GM23338 (cell line): ENCODE results near the gene OR2L2. TPM values are rescaled to one million over a fixed set of nuclear protein-coding genes. Genes with fewer than 3 reads are reported as not detected.

Experiments used
- ATAC-seq: fragments of 200-7000 bp; cut with Tn5 transposase; 3 replicates; pipeline ENCODE4 v1.9.1; 2020
- DNase-seq: peaks from one replicate; pipeline ENCODE4 v3.0.0-alpha.2; 2015; ENCODE audit warnings: low spot score
- H2AFZ ChIP-seq: fragments of 200-600 bp; sonication (generic); 2 replicates; pipeline ENCODE4 v1.8.0; 2016; ENCODE audit warnings: antibody characterized with exemption, mild to moderate bottlenecking, moderate library complexity
- H3F3A ChIP-seq: fragments of 200-600 bp; sonication (generic); replicated peaks from 2 replicates; pipeline ENCODE4 v1.8.0; 2017; ENCODE audit warnings: antibody characterized with exemption, mixed run types, low read depth
- H3K27ac ChIP-seq: fragments of 200-600 bp; sonication (generic); 2 replicates; pipeline ENCODE4 v1.6.1; 2016; ENCODE audit warnings: low read depth
- H3K27me3 ChIP-seq: fragments of 200-600 bp; sonication (generic); 2 replicates; pipeline ENCODE4 v1.8.0; 2016; ENCODE audit warnings: mild to moderate bottlenecking, mixed run types, moderate library complexity; ENCODE audit not compliant: insufficient read depth
- H3K36me3 ChIP-seq: fragments of 200-600 bp; sonication (generic); 2 replicates; pipeline ENCODE4 v1.8.0; 2016; ENCODE audit warnings: mild to moderate bottlenecking; ENCODE audit not compliant: insufficient read depth
- H3K4me1 ChIP-seq: fragments of 200-600 bp; sonication (generic); 2 replicates; pipeline ENCODE4 v1.8.0; 2016; ENCODE audit warnings: mild to moderate bottlenecking, moderate library complexity; ENCODE audit not compliant: insufficient read depth
- H3K4me2 ChIP-seq: fragments of 200-600 bp; sonication (generic); 2 replicates; pipeline ENCODE4 v1.7.1; 2017; ENCODE audit warnings: mixed run types
- H3K4me3 ChIP-seq: fragments of 200-600 bp; sonication (generic); 2 replicates; pipeline ENCODE4 v1.6.1; 2016; ENCODE audit warnings: mixed run types
- H3K79me2 ChIP-seq: fragments of 200-600 bp; sonication (generic); replicated peaks from 2 replicates; pipeline ENCODE4 v1.8.0; 2017; ENCODE audit warnings: mild to moderate bottlenecking; ENCODE audit not compliant: insufficient read depth
- H3K9me2 ChIP-seq: fragments of 200-600 bp; sonication (generic); 2 replicates; pipeline ENCODE4 v1.8.0; 2017; ENCODE audit not compliant: insufficient read depth
- H4K20me1 ChIP-seq: fragments of 200-600 bp; sonication (generic); replicated peaks from 2 replicates; pipeline ENCODE4 v1.8.0; 2017; ENCODE audit warnings: mild to moderate bottlenecking; ENCODE audit not compliant: insufficient read depth
- H3K27ac Mint-ChIP-seq: 2 replicates; pipeline ENCODE4 v1.8.0; 2020; ENCODE audit warnings: inconsistent platforms, mild to moderate bottlenecking, moderate library complexity, mixed read lengths
- H3K27me3 Mint-ChIP-seq: 3 replicates; pipeline ENCODE4 v1.8.0; 2022; ENCODE audit warnings: low read depth, mild to moderate bottlenecking, moderate library complexity, mixed read lengths, inconsistent platforms; ENCODE audit not compliant: insufficient read depth, poor library complexity
- H3K36me3 Mint-ChIP-seq: 3 replicates; pipeline ENCODE4 v1.8.0; 2021; ENCODE audit warnings: low read depth, mild to moderate bottlenecking, inconsistent platforms, moderate library complexity, mixed read lengths
- H3K4me1 Mint-ChIP-seq: 3 replicates; pipeline ENCODE4 v1.8.0; 2020; ENCODE audit warnings: mild to moderate bottlenecking, inconsistent platforms, mixed read lengths
- H3K4me3 Mint-ChIP-seq: 3 replicates; pipeline ENCODE4 v1.8.0; 2021; ENCODE audit warnings: moderate library complexity, mild to moderate bottlenecking, inconsistent platforms, mixed read lengths
- H3K9me3 Mint-ChIP-seq: 3 replicates; pipeline ENCODE4 v1.8.0; 2020; ENCODE audit warnings: moderate library complexity, mild to moderate bottlenecking, inconsistent platforms, mixed read lengths
- CREB1 ChIP-seq: fragments of 250-450 bp; sonication (Bioruptor Pico); IDR thresholded peaks from 2 replicates; pipeline ENCODE4 v1.5.0; 2020; ENCODE audit warnings: low read depth, mild to moderate bottlenecking, moderate library complexity
- CTCF ChIP-seq, 2 experiments: fragments of 200-600 bp in 1 of 2; sonication (generic) in 1 of 2; conservative IDR thresholded peaks; 2 replicates each; pipeline versions ENCODE4 v1.5.1 to v1.6.1; 2016 to 2017; ENCODE audit warnings: antibody characterized with exemption in 2 of 2, low read depth in 2 of 2, mild to moderate bottlenecking in 2 of 2, moderate library complexity in 1 of 2
- ETS1 ChIP-seq: IDR thresholded peaks from 2 replicates; pipeline ENCODE4 v1.6.1; 2016; ENCODE audit warnings: antibody characterized with exemption
- EZH2 ChIP-seq: fragments of 200-600 bp; sonication (generic); IDR thresholded peaks from one replicate; pipeline ENCODE4 v1.8.0; 2017; ENCODE audit warnings: antibody characterized with exemption, mild to moderate bottlenecking, low read depth; ENCODE audit not compliant: unreplicated experiment
- EZH2phosphoT487 ChIP-seq: fragments of 200-600 bp; sonication (generic); IDR thresholded peaks from one replicate; pipeline ENCODE4 v1.8.1; 2018; ENCODE audit warnings: antibody characterized with exemption; ENCODE audit not compliant: unreplicated experiment
- JUNB ChIP-seq: IDR thresholded peaks from one replicate; pipeline ENCODE4 v1.6.1; 2016; ENCODE audit warnings: antibody characterized with exemption; ENCODE audit not compliant: unreplicated experiment
- NANOG ChIP-seq: IDR thresholded peaks from 2 replicates; pipeline ENCODE4 v1.6.1; 2016; ENCODE audit warnings: antibody characterized with exemption, borderline replicate concordance
- POLR2AphosphoS5 ChIP-seq: IDR thresholded peaks from 2 replicates; pipeline ENCODE4 v1.6.1; 2016; ENCODE audit warnings: antibody characterized with exemption, low read depth
- REST ChIP-seq: IDR thresholded peaks from one replicate; pipeline ENCODE4 v1.6.1; 2018; ENCODE audit warnings: antibody characterized with exemption; ENCODE audit not compliant: unreplicated experiment
- STAT1 ChIP-seq: IDR thresholded peaks from one replicate; pipeline ENCODE4 v1.6.1; 2016; ENCODE audit warnings: antibody characterized with exemption; ENCODE audit not compliant: unreplicated experiment
- ZNF114 ChIP-seq: fragments of 250-450 bp; sonication (Bioruptor Pico); IDR thresholded peaks from 2 replicates; pipeline ENCODE4 v1.5.0; 2020; ENCODE audit warnings: mild to moderate bottlenecking, moderate library complexity
- ZNF331 ChIP-seq: fragments of 250-450 bp; sonication (Bioruptor Pico); IDR thresholded peaks from 2 replicates; pipeline ENCODE4 v1.5.0; 2020; ENCODE audit warnings: low read depth, mild to moderate bottlenecking, moderate library complexity
- ZNF462 ChIP-seq: fragments of 250-450 bp; sonication (Bioruptor Pico); IDR thresholded peaks from 2 replicates; pipeline ENCODE4 v1.5.0; 2020; ENCODE audit warnings: mild to moderate bottlenecking, moderate library complexity
- polyA plus RNA-seq: library from polyadenylated mRNA; unstranded; fragments of >200 nt; fragmentation: Nextera tagmentation; extraction: Ambion mirVana; gene quantifications from 2 replicates; pipeline ENCODE4 v1.2.1, GENCODE V29; 2016
- total RNA-seq: library from RNA; depleted of rRNA; stranded (reverse); fragments of >200 nt; shearing (Covaris generic); gene quantifications from 2 replicates; pipeline ENCODE4 v1.2.3, GENCODE V29; 2014

The OR2L2 gene
- total and polyA plus RNA-seq, 2 experiments from 2014 or later: 0.06 to 0.07 TPM

GRCh38 chr1:248054671-248055070 lies 24.8 kb downstream of the OR2L2 start:
- Mint-ChIP-seq H3K4me3 (no peak overlapping the region), H3K36me3 (peaks cover 35% of the 10 kb centered on the region), H3K4me1 (no peaks in the 10 kb centered on the region), H3K27ac (no peak overlapping the region), H3K9me3 (peaks cover 80% of the 10 kb centered on the region), H3K27me3 (no peaks in the 10 kb centered on the region)
- H2AFZ ChIP-seq: no peak overlapping the region
- no peaks in the 10 kb centered on the region for H3K4me1 ChIP-seq
- no peaks in the 10 kb centered on the region for H3F3A ChIP-seq
- ATAC-seq (no peak), DNase-seq (no peak)
- H3K27ac ChIP-seq: no peak overlapping the region
- no peaks in the 10 kb centered on the region for H3K79me2 ChIP-seq
- TF ChIP-seq JUNB (no peak), ETS1 (no peak), EZH2 (no peak), ZNF331 (CRISPR knock-in tag) (no peak), CREB1 (CRISPR knock-in tag) (no peak), ZNF462 (CRISPR knock-in tag) (no peak), ZNF114 (no peak), NANOG (no peak), STAT1 (no peak), CTCF (conservative IDR thresholded peaks at IDR 0.05; ENCODE audit: low read depth in 2 of 2) (no peak), EZH2phosphoT487 (no peak), REST (no peak), POLR2AphosphoS5 (no peak)
- H3K4me2 ChIP-seq: no peak overlapping the region
- H4K20me1 ChIP-seq: no peaks in the 10 kb centered on the region
- H3K4me3 ChIP-seq: no peak overlapping the region
- peaks cover 13% of the 10 kb centered on the region; the same call in 1 of the 2 replicates for H3K36me3 ChIP-seq
- H3K27me3 ChIP-seq: no peaks in the 10 kb centered on the region
- no peaks in the 10 kb centered on the region for H3K9me2 ChIP-seq
